GM12878 (cell line): ENCODE data around the gene VASH1. TPM values are rescaled to one million over a fixed set of nuclear protein-coding genes. Genes with fewer than 3 reads are reported as not detected.

Source experiments
- ESRRA ChIP-seq: IDR thresholded peaks from 2 replicates; pipeline ENCODE4 v1.6.1; 2012; ENCODE audit warnings: mild to moderate bottlenecking, low read length, improper control_type of control experiment
- polyA plus RNA-seq, 11 experiments: library from polyadenylated mRNA; depleted of rRNA in 4 of 11; unstranded in 6 of 11; stranded (reverse) in 5 of 11; fragments of >200 nt; fragmentation: Nextera tagmentation in 4 of 11; fragmentation: Illumina TruSeq in 1 of 11; extraction: Ambion mirVana in 4 of 11; extraction: Trizol in 1 of 11; gene quantifications; 1 replicate in 1 of 11; 2 replicates in 10 of 11; pipeline versions ENCODE4 v1.2.1 to v1.2.3, GENCODE V29; 2011 to 2016; ENCODE audit warnings: inconsistent platforms in 2 of 11, missing spikeins in 2 of 11, low read depth in 1 of 11
- total RNA-seq, 4 experiments: library from RNA; depleted of rRNA in 3 of 4; stranded (reverse); fragments of >200 nt in 3 of 4; fragmentation: Illumina TruSeq in 1 of 4; extraction: Trizol in 1 of 4; gene quantifications; 2 replicates each; pipeline versions ENCODE4 v1.2.1 to v1.2.3, GENCODE V29; 2013 to 2021
- TF ChIP-seq, protein P1 (sequence below): fragments of 450-650 bp; formaldehyde crosslinking; IDR thresholded peaks from 2 replicates; pipeline ENCODE4 v1.5.0; 2022; ENCODE audit warnings: mild to moderate bottlenecking, missing genetic modification characterization
- TF ChIP-seq, protein P2 (sequence below): fragments of 150-350 bp; IDR thresholded peaks from 2 replicates; pipeline ENCODE4 v1.6.1; 2016; ENCODE audit warnings: low read depth, low read length
- TF ChIP-seq, protein P3 (sequence below): IDR thresholded peaks from 2 replicates; pipeline ENCODE4 v1.6.1; 2011; ENCODE audit warnings: borderline replicate concordance, low read depth, mild to moderate bottlenecking, moderate library complexity, low read length; ENCODE audit not compliant: insufficient read depth, poor library complexity, severe bottlenecking
- TF ChIP-seq, protein P4 (sequence below): fragments of 450-650 bp; IDR thresholded peaks from 2 replicates; pipeline ENCODE4 v1.6.1; 2017; ENCODE audit warnings: mild to moderate bottlenecking, moderate library complexity

VASH1 gene
- total and polyA plus RNA-seq, 10 of the 15 experiments (the other 5 are each of a cell fraction or from before 2014, with no cell fraction given) = 0.06 to 2.3 (median 0.53) TPM

DNA sequence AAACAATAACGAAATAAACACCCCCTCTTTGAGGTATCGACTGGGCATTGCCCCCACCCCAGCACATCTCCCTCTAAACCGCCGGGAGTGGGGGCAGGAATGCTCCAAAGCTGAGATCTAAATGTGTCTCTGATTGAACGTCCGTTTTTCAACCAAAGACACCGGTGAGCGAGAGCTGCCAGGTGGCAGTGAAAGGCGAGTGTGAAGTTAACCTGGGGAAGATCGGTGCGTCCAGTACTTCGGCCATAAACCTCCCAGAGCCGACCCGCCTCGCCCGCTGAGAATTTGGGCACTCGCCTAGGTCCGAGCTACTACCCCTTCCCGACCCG, 50.8 kb downstream of the VASH1 start (continued):
- TF ChIP-seq ESRRA = no peak
- TF ChIP-seq, protein P1, sequence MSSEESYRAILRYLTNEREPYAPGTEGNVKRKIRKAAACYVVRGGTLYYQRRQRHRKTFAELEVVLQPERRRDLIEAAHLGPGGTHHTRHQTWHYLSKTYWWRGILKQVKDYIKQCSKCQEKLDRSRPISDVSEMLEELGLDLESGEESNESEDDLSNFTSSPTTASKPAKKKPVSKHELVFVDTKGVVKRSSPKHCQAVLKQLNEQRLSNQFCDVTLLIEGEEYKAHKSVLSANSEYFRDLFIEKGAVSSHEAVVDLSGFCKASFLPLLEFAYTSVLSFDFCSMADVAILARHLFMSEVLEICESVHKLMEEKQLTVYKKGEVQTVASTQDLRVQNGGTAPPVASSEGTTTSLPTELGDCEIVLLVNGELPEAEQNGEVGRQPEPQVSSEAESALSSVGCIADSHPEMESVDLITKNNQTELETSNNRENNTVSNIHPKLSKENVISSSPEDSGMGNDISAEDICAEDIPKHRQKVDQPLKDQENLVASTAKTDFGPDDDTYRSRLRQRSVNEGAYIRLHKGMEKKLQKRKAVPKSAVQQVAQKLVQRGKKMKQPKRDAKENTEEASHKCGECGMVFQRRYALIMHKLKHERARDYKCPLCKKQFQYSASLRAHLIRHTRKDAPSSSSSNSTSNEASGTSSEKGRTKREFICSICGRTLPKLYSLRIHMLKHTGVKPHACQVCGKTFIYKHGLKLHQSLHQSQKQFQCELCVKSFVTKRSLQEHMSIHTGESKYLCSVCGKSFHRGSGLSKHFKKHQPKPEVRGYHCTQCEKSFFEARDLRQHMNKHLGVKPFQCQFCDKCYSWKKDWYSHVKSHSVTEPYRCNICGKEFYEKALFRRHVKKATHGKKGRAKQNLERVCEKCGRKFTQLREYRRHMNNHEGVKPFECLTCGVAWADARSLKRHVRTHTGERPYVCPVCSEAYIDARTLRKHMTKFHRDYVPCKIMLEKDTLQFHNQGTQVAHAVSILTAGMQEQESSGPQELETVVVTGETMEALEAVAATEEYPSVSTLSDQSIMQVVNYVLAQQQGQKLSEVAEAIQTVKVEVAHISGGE (CRISPR knock-in tag) = no peak
- TF ChIP-seq, protein P2, sequence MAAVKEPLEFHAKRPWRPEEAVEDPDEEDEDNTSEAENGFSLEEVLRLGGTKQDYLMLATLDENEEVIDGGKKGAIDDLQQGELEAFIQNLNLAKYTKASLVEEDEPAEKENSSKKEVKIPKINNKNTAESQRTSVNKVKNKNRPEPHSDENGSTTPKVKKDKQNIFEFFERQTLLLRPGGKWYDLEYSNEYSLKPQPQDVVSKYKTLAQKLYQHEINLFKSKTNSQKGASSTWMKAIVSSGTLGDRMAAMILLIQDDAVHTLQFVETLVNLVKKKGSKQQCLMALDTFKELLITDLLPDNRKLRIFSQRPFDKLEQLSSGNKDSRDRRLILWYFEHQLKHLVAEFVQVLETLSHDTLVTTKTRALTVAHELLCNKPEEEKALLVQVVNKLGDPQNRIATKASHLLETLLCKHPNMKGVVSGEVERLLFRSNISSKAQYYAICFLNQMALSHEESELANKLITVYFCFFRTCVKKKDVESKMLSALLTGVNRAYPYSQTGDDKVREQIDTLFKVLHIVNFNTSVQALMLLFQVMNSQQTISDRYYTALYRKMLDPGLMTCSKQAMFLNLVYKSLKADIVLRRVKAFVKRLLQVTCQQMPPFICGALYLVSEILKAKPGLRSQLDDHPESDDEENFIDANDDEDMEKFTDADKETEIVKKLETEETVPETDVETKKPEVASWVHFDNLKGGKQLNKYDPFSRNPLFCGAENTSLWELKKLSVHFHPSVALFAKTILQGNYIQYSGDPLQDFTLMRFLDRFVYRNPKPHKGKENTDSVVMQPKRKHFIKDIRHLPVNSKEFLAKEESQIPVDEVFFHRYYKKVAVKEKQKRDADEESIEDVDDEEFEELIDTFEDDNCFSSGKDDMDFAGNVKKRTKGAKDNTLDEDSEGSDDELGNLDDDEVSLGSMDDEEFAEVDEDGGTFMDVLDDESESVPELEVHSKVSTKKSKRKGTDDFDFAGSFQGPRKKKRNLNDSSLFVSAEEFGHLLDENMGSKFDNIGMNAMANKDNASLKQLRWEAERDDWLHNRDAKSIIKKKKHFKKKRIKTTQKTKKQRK = no peak
- TF ChIP-seq, protein P3, sequence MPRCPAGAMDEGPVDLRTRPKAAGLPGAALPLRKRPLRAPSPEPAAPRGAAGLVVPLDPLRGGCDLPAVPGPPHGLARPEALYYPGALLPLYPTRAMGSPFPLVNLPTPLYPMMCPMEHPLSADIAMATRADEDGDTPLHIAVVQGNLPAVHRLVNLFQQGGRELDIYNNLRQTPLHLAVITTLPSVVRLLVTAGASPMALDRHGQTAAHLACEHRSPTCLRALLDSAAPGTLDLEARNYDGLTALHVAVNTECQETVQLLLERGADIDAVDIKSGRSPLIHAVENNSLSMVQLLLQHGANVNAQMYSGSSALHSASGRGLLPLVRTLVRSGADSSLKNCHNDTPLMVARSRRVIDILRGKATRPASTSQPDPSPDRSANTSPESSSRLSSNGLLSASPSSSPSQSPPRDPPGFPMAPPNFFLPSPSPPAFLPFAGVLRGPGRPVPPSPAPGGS = no peak
- TF ChIP-seq, protein P4, sequence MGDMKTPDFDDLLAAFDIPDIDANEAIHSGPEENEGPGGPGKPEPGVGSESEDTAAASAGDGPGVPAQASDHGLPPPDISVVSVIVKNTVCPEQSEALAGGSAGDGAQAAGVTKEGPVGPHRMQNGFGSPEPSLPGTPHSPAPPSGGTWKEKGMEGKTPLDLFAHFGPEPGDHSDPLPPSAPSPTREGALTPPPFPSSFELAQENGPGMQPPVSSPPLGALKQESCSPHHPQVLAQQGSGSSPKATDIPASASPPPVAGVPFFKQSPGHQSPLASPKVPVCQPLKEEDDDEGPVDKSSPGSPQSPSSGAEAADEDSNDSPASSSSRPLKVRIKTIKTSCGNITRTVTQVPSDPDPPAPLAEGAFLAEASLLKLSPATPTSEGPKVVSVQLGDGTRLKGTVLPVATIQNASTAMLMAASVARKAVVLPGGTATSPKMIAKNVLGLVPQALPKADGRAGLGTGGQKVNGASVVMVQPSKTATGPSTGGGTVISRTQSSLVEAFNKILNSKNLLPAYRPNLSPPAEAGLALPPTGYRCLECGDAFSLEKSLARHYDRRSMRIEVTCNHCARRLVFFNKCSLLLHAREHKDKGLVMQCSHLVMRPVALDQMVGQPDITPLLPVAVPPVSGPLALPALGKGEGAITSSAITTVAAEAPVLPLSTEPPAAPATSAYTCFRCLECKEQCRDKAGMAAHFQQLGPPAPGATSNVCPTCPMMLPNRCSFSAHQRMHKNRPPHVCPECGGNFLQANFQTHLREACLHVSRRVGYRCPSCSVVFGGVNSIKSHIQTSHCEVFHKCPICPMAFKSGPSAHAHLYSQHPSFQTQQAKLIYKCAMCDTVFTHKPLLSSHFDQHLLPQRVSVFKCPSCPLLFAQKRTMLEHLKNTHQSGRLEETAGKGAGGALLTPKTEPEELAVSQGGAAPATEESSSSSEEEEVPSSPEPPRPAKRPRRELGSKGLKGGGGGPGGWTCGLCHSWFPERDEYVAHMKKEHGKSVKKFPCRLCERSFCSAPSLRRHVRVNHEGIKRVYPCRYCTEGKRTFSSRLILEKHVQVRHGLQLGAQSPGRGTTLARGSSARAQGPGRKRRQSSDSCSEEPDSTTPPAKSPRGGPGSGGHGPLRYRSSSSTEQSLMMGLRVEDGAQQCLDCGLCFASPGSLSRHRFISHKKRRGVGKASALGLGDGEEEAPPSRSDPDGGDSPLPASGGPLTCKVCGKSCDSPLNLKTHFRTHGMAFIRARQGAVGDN = no peak
- TF ChIP-seq, all 136 proteins: peak for 0
